IPS DF 6.9 (cell line): ENCODE results near the gene RPS18.
"Not testable (repeated sequence)": the region's sequence is repeated elsewhere in the genome, so short reads cannot be mapped to it uniquely, and the experiment has no call there.

ENCODE experiments used
- DNase-seq: peaks from one replicate; pipeline ENCODE4 v3.0.0-alpha.2; 2013; ENCODE audit warnings: low read depth, low spot score
- H3K27ac ChIP-seq: one replicate; pipeline ENCODE4 v1.5.1; 2013; ENCODE audit warnings: low read length, control low read depth
- H3K27me3 ChIP-seq: 2 replicates; pipeline ENCODE4 v1.6.1; 2013; ENCODE audit warnings: mild to moderate bottlenecking, low read length; ENCODE audit not compliant: control insufficient read depth, insufficient read depth
- H3K36me3 ChIP-seq: 2 replicates; pipeline ENCODE4 v1.6.1; 2013; ENCODE audit warnings: low read length; ENCODE audit not compliant: control insufficient read depth, insufficient read depth
- H3K4me1 ChIP-seq: 2 replicates; pipeline ENCODE4 v1.6.1; 2013; ENCODE audit warnings: low read length; ENCODE audit not compliant: control insufficient read depth, insufficient read depth
- H3K4me3 ChIP-seq: 2 replicates; pipeline ENCODE4 v1.5.1; 2013; ENCODE audit warnings: mild to moderate bottlenecking, low read length
- H3K9me3 ChIP-seq: 2 replicates; pipeline ENCODE4 v1.6.1; 2013; ENCODE audit warnings: low read length, inconsistent platforms; ENCODE audit not compliant: control insufficient read depth, insufficient read depth
- WGBS: extraction: QIAGEN DNeasy Blood & Tissue Kit; methylation state at CpG from one replicate; pipeline ENCODE4 v1.1.7; 2013; ENCODE audit warnings: mixed read lengths, missing lambda C conversion rate; ENCODE audit not compliant: insufficient read length, insufficient coverage; 5-methylcytosine and 5-hydroxymethylcytosine counted together

The RPS18 gene

GRCh38 chr6:33248932-33249731, 22.7 kb upstream of the RPS18 start:
- no peak overlapping the region for H3K27ac ChIP-seq
- H3K4me1 ChIP-seq, result 0 out of 2 replicates have a peak, but pooled peaks cover 2% of the 10 kb centered on the region
- no CpG with 5 or more reads among the region's 58 CpGs for WGBS

DNA sequence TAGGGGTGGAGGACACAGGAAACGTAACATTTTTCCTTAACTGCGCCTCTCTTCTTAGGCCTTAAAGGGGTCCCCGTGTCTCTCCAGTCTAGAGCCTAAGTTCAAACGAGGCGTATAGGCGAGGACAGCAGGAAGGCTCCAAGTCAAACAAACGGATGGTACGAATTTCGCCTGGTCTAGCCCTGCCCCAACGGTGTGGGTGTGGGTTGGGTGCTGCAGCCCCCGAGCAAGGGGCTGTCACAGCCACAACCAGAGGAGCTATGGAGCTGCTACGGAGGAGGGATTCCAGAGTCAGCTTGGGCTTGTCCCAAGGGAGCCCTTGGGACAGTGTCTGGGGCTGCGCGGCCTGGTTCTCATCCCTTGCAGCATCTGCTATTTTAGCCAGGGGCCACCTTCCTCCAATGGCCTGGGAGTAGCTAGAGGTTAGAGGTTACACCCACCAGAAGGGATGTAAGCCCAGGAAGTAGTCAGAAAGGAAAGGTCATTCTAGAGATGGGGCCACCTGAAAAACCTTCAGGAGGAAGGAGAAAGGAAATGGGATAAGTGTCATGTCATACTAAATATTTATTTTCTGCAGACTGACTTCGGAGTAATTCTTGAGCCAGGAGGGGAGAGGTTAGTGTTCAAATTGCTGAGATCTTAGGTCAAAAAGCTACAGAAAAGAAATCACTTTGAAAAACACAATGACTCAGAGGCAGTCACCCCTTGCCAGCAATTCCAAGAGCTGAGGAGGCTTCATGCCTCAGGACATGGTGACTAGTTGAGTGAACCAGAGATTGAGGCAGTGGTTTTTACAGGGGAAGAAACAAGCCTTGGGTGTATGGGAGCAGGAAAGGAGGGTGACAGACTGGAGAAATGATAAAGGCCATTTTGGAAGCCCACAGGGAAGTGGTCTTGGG, 21.9 kb upstream of the RPS18 start:
- DNase-seq, result no peak
- no peaks in the 10 kb centered on the region for H3K9me3 ChIP-seq

More at GRCh38 chr6:33248932-33249731, 22.7 kb upstream of the RPS18 start:
- peak; percentile 97 for DNase-seq
- Histone ChIP-seq H3K27me3 (no peaks in the 10 kb centered on the region; the same call in 1 of the 2 replicates), H3K36me3 (no peaks in the 10 kb centered on the region), H3K4me3 (peak overlapping the region; percentile 47; the same call in 1 of the 2 replicates), H3K9me3 (no peaks in the 10 kb centered on the region)

DNA sequence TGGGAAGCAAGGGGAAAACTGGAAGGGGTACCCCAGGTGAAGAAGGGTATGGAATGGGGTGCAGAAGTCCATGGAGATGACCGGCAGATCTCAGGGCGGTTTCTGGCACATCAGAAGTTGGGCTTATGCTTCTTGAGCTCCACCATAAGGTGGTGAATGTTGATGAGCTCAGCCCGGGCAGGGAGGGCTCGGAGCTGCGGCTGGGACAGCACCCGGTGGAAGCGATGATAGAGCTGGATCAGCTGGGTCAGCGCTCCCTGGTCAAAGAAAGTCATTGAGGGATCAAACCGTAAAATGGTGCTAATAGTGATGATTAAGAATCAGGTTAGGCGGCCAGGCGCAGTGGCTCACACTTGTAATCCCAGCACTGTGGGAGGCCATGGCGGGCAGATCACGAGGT, 21.1 kb upstream of the RPS18 start:
- 0 out of 2 replicates have a peak, but pooled peaks cover 2% of the 10 kb centered on the region for H3K4me1 ChIP-seq
- H3K27me3 ChIP-seq, result no peaks in the 10 kb centered on the region; the same call in 1 of the 2 replicates
- no peak overlapping the region for H3K4me3 ChIP-seq
- H3K9me3 ChIP-seq, result no peaks in the 10 kb centered on the region
- H3K36me3 ChIP-seq, result no peaks in the 10 kb centered on the region
- no peak for DNase-seq
- WGBS, result no CpG with 5 or more reads among the region's 13 CpGs
- no peak overlapping the region for H3K27ac ChIP-seq

More for the DNA sequence above, 21.9 kb upstream of the RPS18 start:
- H3K27me3 ChIP-seq, result no peaks in the 10 kb centered on the region; the same call in 1 of the 2 replicates
- H3K27ac ChIP-seq, result no peak overlapping the region
- 0 out of 2 replicates have a peak, but pooled peaks cover 2% of the 10 kb centered on the region for H3K4me1 ChIP-seq
- WGBS, result no CpG with 5 or more reads among the region's 15 CpGs
- peak overlapping the region; percentile 47; the same call in 1 of the 2 replicates for H3K4me3 ChIP-seq
- no peaks in the 10 kb centered on the region for H3K36me3 ChIP-seq

GRCh38 chr6:33251395-33252012, 20.4 kb upstream of the RPS18 start:
- H3K9me3 ChIP-seq, result no peaks in the 10 kb centered on the region
- H3K27ac ChIP-seq, result no peak overlapping the region
- 100% methylated on average over 3 of the region's 6 CpGs for WGBS
- H3K36me3 ChIP-seq, result no peaks in the 10 kb centered on the region
- no peak overlapping the region for H3K4me3 ChIP-seq
- no peaks in the 10 kb centered on the region; the same call in 1 of the 2 replicates for H3K27me3 ChIP-seq
- DNase-seq, result no peak
- 0 out of 2 replicates have a peak, but pooled peaks cover 2% of the 10 kb centered on the region for H3K4me1 ChIP-seq

GRCh38 chr6:33252759-33253158, 19.1 kb upstream of the RPS18 start:
- no peak overlapping the region for H3K27ac ChIP-seq
- no peaks in the 10 kb centered on the region for H3K36me3 ChIP-seq
- H3K4me1 ChIP-seq, result 0 out of 2 replicates have a peak, but pooled peaks cover 2% of the 10 kb centered on the region
- no peak for DNase-seq
- no peak overlapping the region for H3K4me3 ChIP-seq
- H3K27me3 ChIP-seq, result no peaks in the 10 kb centered on the region
- no peaks in the 10 kb centered on the region for H3K9me3 ChIP-seq

- Histone ChIP-seq H3K27me3 (no peaks in the 10 kb centered on the region), H3K4me1 (0 out of 2 replicates have a peak, but pooled peaks cover 2% of the 10 kb centered on the region), H3K27ac (no peak overlapping the region), H3K4me3 (no peak overlapping the region), H3K9me3 (no peaks in the 10 kb centered on the region), H3K36me3 (no peaks in the 10 kb centered on the region)
- no CpG with 5 or more reads among the region's 4 CpGs for WGBS
- no peak for DNase-seq
Observed at GRCh38 chr6:33254591-33254990, 17.3 kb upstream of the RPS18 start.

DNA sequence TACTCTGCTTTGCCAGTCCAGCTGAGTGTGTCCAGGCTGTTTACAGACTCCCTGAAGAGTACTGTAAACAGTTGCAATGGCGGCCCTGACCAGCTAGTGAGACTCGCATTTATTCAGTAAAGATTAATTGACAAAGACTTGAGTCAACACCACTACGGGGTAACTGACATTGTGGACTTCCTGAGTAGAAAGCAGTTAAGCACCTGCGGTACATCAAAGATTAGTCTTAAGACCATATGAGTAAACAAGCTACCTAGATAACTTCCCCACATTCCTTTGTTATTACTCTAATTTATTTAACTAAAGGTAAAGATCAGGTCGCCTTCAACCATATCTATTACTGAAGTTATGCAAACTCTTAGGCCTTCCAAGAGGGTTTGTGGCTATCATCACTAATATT, 12.8 kb upstream of the RPS18 start:
- H3K9me3 ChIP-seq, result no peaks in the 10 kb centered on the region
- H3K27me3 ChIP-seq, result no peaks in the 10 kb centered on the region
- H3K36me3 ChIP-seq, result no peaks in the 10 kb centered on the region; the same call in 1 of the 2 replicates
- WGBS, result no CpG with 5 or more reads among the region's 5 CpGs
- DNase-seq, result no peak
- H3K4me1 ChIP-seq, result no peaks in the 10 kb centered on the region
- no peak overlapping the region for H3K4me3 ChIP-seq
- H3K27ac ChIP-seq, result no peak overlapping the region

DNA sequence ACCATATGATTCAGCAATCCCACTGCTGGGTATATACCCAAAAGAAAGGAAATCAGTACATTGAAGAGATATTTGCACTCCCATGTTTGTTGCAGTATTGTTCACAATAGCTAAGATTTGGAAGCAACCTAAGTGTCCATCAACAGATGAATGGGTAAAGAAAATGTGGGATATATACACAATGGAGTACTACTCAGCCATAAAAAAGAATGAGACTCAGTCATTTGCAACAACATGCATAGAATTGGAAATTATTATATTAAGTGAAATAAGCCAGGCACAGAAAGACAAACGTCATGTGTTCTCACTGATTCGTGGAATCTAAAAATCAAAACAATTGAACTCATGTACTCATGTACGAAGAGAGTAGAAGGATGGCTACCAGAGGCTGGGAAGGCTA, 9.4 kb upstream of the RPS18 start:
- not testable (repeated sequence) for DNase-seq, H3K4me3 ChIP-seq, H3K27ac ChIP-seq, H3K9me3 ChIP-seq, H3K4me1 ChIP-seq, H3K27me3 ChIP-seq
- H3K36me3 ChIP-seq, result peaks cover 18% of the 10 kb centered on the region; the same call in 1 of the 2 replicates
- whole genome bisulfite sequencing, result no CpG with 5 or more reads among the region's 3 CpGs

DNA sequence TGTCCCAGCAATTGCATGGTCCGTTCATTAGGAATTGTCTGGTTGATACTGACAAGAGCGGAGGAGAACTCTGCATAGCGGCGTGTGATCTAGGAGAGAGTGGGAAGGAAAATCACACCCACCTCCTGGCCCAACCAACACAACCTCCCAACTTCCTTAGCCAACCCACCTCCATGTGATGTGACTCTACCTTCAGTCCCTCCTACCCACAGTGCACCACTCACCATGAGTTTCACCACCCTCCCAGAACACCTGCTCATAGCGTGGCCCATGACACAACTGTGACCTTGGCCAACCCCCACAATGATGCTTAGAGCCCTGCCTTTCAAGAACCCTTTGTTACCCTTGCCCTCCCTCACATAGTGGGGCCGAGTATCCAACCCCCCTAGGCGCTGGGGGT, 7.9 kb upstream of the RPS18 start:
- no peak for DNase-seq
- no CpG with 5 or more reads among the region's 7 CpGs for WGBS
- Histone ChIP-seq H3K9me3 (no peaks in the 10 kb centered on the region), H3K27ac (no peak overlapping the region), H3K36me3 (peaks cover 27% of the 10 kb centered on the region; the same call in 1 of the 2 replicates), H3K4me1 (no peaks in the 10 kb centered on the region), H3K4me3 (no peak overlapping the region), H3K27me3 (no peaks in the 10 kb centered on the region)

GRCh38 chr6:33271117-33271467, 783 bp upstream of the RPS18 start:
- Histone ChIP-seq H3K9me3 (no peaks in the 10 kb centered on the region), H3K27ac (no peak overlapping the region), H3K27me3 (no peaks in the 10 kb centered on the region), H3K4me1 (no peaks in the 10 kb centered on the region), H3K4me3 (peak overlapping the region; percentile 92; the same call in 1 of the 2 replicates), H3K36me3 (peaks cover 31% of the 10 kb centered on the region; the same call in 1 of the 2 replicates)
- no CpG with 5 or more reads among the region's 7 CpGs for WGBS
- no peak for DNase-seq
